ENCODE data around the gene TP53I13.

- TF ChIP-seq CBX3 (IDR thresholded peaks at IDR 0.05; ENCODE audit: borderline replicate concordance, low read depth) (no peak), BRCA1 (IDR thresholded peaks at IDR 0.05; ENCODE audit: low read depth, low read length) (no peak), HCFC1 (IDR thresholded peaks at IDR 0.05; ENCODE audit: low read length) (no peak), POLR2AphosphoS5 (IDR thresholded peaks at IDR 0.05; ENCODE audit: low read length) (no peak)
Measured at GRCh38 chr17:29577001-29577370, 8.5 kb downstream of the TP53I13 start.
